ENCODE data around the gene MOB3B. TPM values are rescaled to one million over a fixed set of nuclear protein-coding genes. Genes with fewer than 3 reads are reported as not detected.

MOB3B gene
- polyA plus RNA-seq, 1 experiment = 0.04 TPM

GRCh38 chr9:27572061-27572460 is 42.4 kb upstream of the MOB3B start:
- TF ChIP-seq CTCF (IDR thresholded peaks at IDR 0.05; ENCODE audit: insufficient read depth, low read depth, low read length) = no peak
- Histone ChIP-seq H3K27me3 (ENCODE audit: control insufficient read depth, insufficient read depth, low read length) (no peaks in the 10 kb centered on the region), H3K4me3 (ENCODE audit: low read depth, low read length) (no peak overlapping the region), H3K36me3 (ENCODE audit: control insufficient read depth, insufficient read depth, low read length) (no peaks in the 10 kb centered on the region)
- POLR2A ChIA-PET = no interaction called here
- CTCF ChIA-PET = no interaction called here
- no peak for DNase-seq (ENCODE audit: low read depth)

- CTCF ChIA-PET = interaction anchor here (0.6 to 1.2 kb wide), 3 partner anchors 11 to 42 kb away, joined by 3 to 5 read pairs (median 4); partner anchors contain the start of gene MOB3B
- POLR2A ChIA-PET = no interaction called here
- no peak for TF ChIP-seq CTCF (IDR thresholded peaks at IDR 0.05; ENCODE audit: insufficient read depth, low read depth, low read length)
- Histone ChIP-seq H3K4me3 (ENCODE audit: low read depth, low read length) (no peak overlapping the region), H3K36me3 (ENCODE audit: control insufficient read depth, insufficient read depth, low read length) (no peaks in the 10 kb centered on the region), H3K27me3 (ENCODE audit: control insufficient read depth, insufficient read depth, low read length) (no peaks in the 10 kb centered on the region)
- no peak for DNase-seq (ENCODE audit: low read depth)
These were observed 41.4 kb upstream of the MOB3B start for GRCh38 chr9:27571011-27571410.

GRCh38 chr9:27569406-27569805 is 39.8 kb upstream of the MOB3B start:
- ChIA-PET CTCF (interaction anchor here (1.2 kb wide), 1 partner anchor 231 kb away, joined by 3 read pairs; no protein-coding TSS in a partner anchor), POLR2A (no interaction called here)
- TF ChIP-seq CTCF (IDR thresholded peaks at IDR 0.05; ENCODE audit: insufficient read depth, low read depth, low read length) = no peak
- H3K4me3 ChIP-seq (ENCODE audit: low read depth, low read length) = no peak overlapping the region
- H3K27me3 ChIP-seq (ENCODE audit: control insufficient read depth, insufficient read depth, low read length) = no peaks in the 10 kb centered on the region
- DNase-seq (ENCODE audit: low read depth) = no peak
- H3K36me3 ChIP-seq (ENCODE audit: control insufficient read depth, insufficient read depth, low read length) = no peaks in the 10 kb centered on the region

- CTCF ChIA-PET = interaction anchor here (1.9 kb wide), 1 partner anchor 36 kb away, joined by 5 read pairs; the partner anchor contains the start of gene MOB3B
- H3K36me3 ChIP-seq (ENCODE audit: control insufficient read depth, insufficient read depth, low read length) = no peaks in the 10 kb centered on the region
- POLR2A ChIA-PET = no interaction called here
- no peak for TF ChIP-seq CTCF (IDR thresholded peaks at IDR 0.05; ENCODE audit: insufficient read depth, low read depth, low read length)
- H3K4me3 ChIP-seq (ENCODE audit: low read depth, low read length) = no peak overlapping the region
- DNase-seq (ENCODE audit: low read depth) = no peak
- no peaks in the 10 kb centered on the region for H3K27me3 ChIP-seq (ENCODE audit: control insufficient read depth, insufficient read depth, low read length)
These were observed 36.5 kb upstream of the MOB3B start for GRCh38 chr9:27566118-27566517.

- ChIA-PET CTCF (interaction anchor here (1.9 kb wide), 1 partner anchor 36 kb away, joined by 5 read pairs; the partner anchor contains the start of gene MOB3B), POLR2A (no interaction called here)
- Histone ChIP-seq H3K36me3 (ENCODE audit: control insufficient read depth, insufficient read depth, low read length) (no peaks in the 10 kb centered on the region), H3K27me3 (ENCODE audit: control insufficient read depth, insufficient read depth, low read length) (no peaks in the 10 kb centered on the region), H3K4me3 (ENCODE audit: low read depth, low read length) (no peak overlapping the region)
- no peak for DNase-seq (ENCODE audit: low read depth)
- no peak for TF ChIP-seq CTCF (IDR thresholded peaks at IDR 0.05; ENCODE audit: insufficient read depth, low read depth, low read length)
These were observed 36.1 kb upstream of the MOB3B start for GRCh38 chr9:27565696-27566095.
